Fibroblast of the conjunctiva (primary cell): ENCODE results near the gene TIRAP.

Source experiments
- DNase-seq: peaks from one replicate; pipeline ENCODE4 v3.0.0-alpha.2; 2010; ENCODE audit warnings: low read depth

Gene TIRAP

DNA sequence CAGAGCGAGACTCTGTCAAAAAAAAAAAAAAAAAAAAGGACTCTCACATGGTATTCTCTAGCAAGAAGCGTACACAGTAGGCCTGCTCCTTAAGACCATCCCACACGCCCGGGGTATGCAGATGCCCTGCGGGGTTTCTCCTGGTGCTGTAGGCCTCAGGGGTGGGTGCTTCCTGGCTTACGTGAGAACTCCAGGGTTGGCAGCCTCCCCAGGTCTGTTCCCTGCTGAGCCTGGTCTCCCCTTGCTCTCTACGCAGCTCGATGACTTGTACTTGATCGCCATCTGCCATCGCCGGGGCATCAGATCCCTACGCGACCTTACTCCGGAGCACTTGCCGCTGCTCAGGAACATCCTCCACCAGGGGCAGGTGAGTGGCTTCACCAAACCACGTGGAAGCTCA is 60.2 kb downstream of the TIRAP start:
- DNase-seq = no peak
